Measurements from ENCODE around the gene ST8SIA6. TPM values are rescaled to one million over a fixed set of nuclear protein-coding genes. Genes with fewer than 3 reads are reported as not detected.
A peak's percentile ranks its signal among the peaks of the same experiment; 100 is the strongest.
"Not testable (repeated sequence)": the region's sequence is repeated elsewhere in the genome, so short reads cannot be mapped to it uniquely, and the experiment has no call there.

The ST8SIA6 gene
- total and polyA plus RNA-seq, 9 of the 15 experiments (the other 6 are each of a cell fraction or from before 2014, with no cell fraction given): 0.69 to 6.7 (median 5.0) TPM

DNA sequence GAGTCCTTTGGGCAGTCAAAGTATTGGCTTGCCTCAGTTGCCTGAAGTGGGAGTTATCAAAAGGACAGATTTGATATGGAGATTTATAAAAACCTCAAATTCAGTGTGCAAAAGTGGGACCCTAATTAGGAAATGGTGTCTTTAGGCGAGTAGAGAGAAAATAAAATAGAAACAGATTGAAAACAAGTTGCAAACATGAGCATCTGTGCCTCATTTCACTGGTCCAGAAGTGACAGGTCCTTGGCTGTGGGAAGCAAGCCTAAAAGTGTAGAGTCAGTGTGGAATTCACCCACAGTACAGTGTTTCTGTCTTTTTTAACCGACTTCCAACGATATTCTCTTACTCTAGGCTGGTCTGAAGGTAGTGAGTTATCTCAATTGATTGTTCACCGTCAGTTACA lies 51.2 kb downstream of the ST8SIA6 start:
- H4K20me1 ChIP-seq (replicated peaks; ENCODE audit: control insufficient read depth, insufficient read depth, low read length): no peaks in the 10 kb centered on the region
- no peaks in the 10 kb centered on the region for H3K79me2 ChIP-seq (ENCODE audit: control insufficient read depth, insufficient read depth, low read length)
- no peaks in the 10 kb centered on the region for H3K9me1 ChIP-seq (ENCODE audit: control insufficient read depth, insufficient read depth, low read length)
- peaks cover 0 to 4% of the 10 kb centered on the region in 2 experiments; a peak in 1 of 5 replicates for H3K4me1 ChIP-seq (replicated peaks in 1 of 2; ENCODE audit: control insufficient read depth in 2 of 2, insufficient read depth in 2 of 2, low read length in 2 of 2)
- CTCF ChIA-PET (ENCODE audit: low intra/inter-chr PET ratio): no interaction called here
- H3K4me3 ChIP-seq: no peak overlapping the region
- H3K36me3 ChIP-seq (ENCODE audit: control insufficient read depth, insufficient read depth, low read length): peaks cover 16% of the 10 kb centered on the region; the same call in 1 of the 3 replicates
- intact Hi-C loops (cut with micrococcal nuclease): no loop called here
- 59% methylated on average over 4 of the region's 4 CpGs for WGBS (ENCODE audit: insufficient coverage, low coverage, missing lambda C conversion rate)
- no peak for TF ChIP-seq NR2C2 (CRISPR knock-in tag; IDR thresholded peaks at IDR 0.05)
- TF ChIP-seq NR2C2 (tag; IDR thresholded peaks at IDR 0.05): no peak
- TF ChIP-seq MCM3 (IDR thresholded peaks at IDR 0.05): no peak
- no peak for TF ChIP-seq PYGO2 (tag; IDR thresholded peaks at IDR 0.05)
- TF ChIP-seq, protein P1, sequence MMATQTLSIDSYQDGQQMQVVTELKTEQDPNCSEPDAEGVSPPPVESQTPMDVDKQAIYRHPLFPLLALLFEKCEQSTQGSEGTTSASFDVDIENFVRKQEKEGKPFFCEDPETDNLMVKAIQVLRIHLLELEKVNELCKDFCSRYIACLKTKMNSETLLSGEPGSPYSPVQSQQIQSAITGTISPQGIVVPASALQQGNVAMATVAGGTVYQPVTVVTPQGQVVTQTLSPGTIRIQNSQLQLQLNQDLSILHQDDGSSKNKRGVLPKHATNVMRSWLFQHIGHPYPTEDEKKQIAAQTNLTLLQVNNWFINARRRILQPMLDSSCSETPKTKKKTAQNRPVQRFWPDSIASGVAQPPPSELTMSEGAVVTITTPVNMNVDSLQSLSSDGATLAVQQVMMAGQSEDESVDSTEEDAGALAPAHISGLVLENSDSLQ (IDR thresholded peaks at IDR 0.05): no peak
- TF ChIP-seq CEBPG (CRISPR knock-in tag; IDR thresholded peaks at IDR 0.05): no peak
- no peak for TF ChIP-seq CEBPG (tag; conservative IDR thresholded peaks at IDR 0.05 in 1 of 2, IDR thresholded peaks at IDR 0.05 in 1 of 2)
- TF ChIP-seq SIRT6 (IDR thresholded peaks at IDR 0.05; ENCODE audit: low read depth, low read length): no peak
- no peak for TF ChIP-seq ZNF140 (CRISPR knock-in tag; IDR thresholded peaks at IDR 0.05)
- no peak for TF ChIP-seq SMAD1 (IDR thresholded peaks at IDR 0.05; ENCODE audit: low read depth, low read length, partially characterized antibody)
- TF ChIP-seq NFE2 (IDR thresholded peaks at IDR 0.05; ENCODE audit: low read depth): no peak
- FAIRE-seq (peak; percentile 32), DNase-seq (ENCODE audit: extremely low read depth in 1 of 4, low spot score in 3 of 4) (no peak), ATAC-seq (no peak)
- no peak overlapping the region for H3K27ac ChIP-seq (ENCODE audit: extremely low read depth, low read depth, low read length)
- no peak overlapping the region for H3K4me2 ChIP-seq (ENCODE audit: insufficient read depth, low read length)
- no peak overlapping the region for H3K9ac ChIP-seq (ENCODE audit: insufficient read depth in 1 of 2, low read depth in 2 of 2, low read length in 2 of 2)
- H3K27me3 ChIP-seq (ENCODE audit: control insufficient read depth in 2 of 2, insufficient read depth in 2 of 2, low read length in 2 of 2): no peaks in the 10 kb centered on the region
- POLR2A ChIA-PET: no interaction called here
- in situ Hi-C loops (cut with MboI): no loop called here
- BruUV-seq (replicated peaks): no TSS peak
- H2AFZ ChIP-seq (ENCODE audit: low read depth, low read length): no peak overlapping the region
- H3K9me3 ChIP-seq (replicated peaks; ENCODE audit: control insufficient read depth, insufficient read depth, low read depth, low read length): no peaks in the 10 kb centered on the region

GRCh38 chr10:17402040-17402439 lies 52.4 kb downstream of the ST8SIA6 start:
- CTCF ChIA-PET (ENCODE audit: low intra/inter-chr PET ratio); H3K9me3 ChIP-seq (replicated peaks; ENCODE audit: control insufficient read depth, insufficient read depth, low read depth, low read length); H3K4me2 ChIP-seq (ENCODE audit: insufficient read depth, low read length); DNase-seq (ENCODE audit: extremely low read depth in 1 of 4, low spot score in 3 of 4); H2AFZ ChIP-seq (ENCODE audit: low read depth, low read length); intact Hi-C loops (cut with micrococcal nuclease); H3K4me1 ChIP-seq (replicated peaks in 1 of 2; ENCODE audit: control insufficient read depth in 2 of 2, insufficient read depth in 2 of 2, low read length in 2 of 2); H3K36me3 ChIP-seq (ENCODE audit: control insufficient read depth, insufficient read depth, low read length); in situ Hi-C loops (cut with MboI); H4K20me1 ChIP-seq (replicated peaks; ENCODE audit: control insufficient read depth, insufficient read depth, low read length); POLR2A ChIA-PET; H3K9ac ChIP-seq (ENCODE audit: insufficient read depth in 1 of 2, low read depth in 2 of 2, low read length in 2 of 2); H3K27ac ChIP-seq (ENCODE audit: extremely low read depth, low read depth, low read length); H3K79me2 ChIP-seq (ENCODE audit: control insufficient read depth, insufficient read depth, low read length); H3K9me1 ChIP-seq (ENCODE audit: control insufficient read depth, insufficient read depth, low read length); FAIRE-seq; H3K4me3 ChIP-seq; BruUV-seq (replicated peaks); ATAC-seq; H3K27me3 ChIP-seq (ENCODE audit: control insufficient read depth in 2 of 2, insufficient read depth in 2 of 2, low read length in 2 of 2): not testable (repeated sequence)
- WGBS (ENCODE audit: insufficient coverage, low coverage, missing lambda C conversion rate): 100% methylated on average over 1 of the region's 2 CpGs

Measured in K562 (cell line).